Activated CD4-positive, alpha-beta T cell treated with anti-CD3 and anti-CD28 coated beads for 48 hours (primary cell): ENCODE measurements around the gene MEF2C.

Experiments used
- DNase-seq: peaks from one replicate; pipeline ENCODE4 v3.0.0-alpha.2; 2020

The MEF2C gene

DNA sequence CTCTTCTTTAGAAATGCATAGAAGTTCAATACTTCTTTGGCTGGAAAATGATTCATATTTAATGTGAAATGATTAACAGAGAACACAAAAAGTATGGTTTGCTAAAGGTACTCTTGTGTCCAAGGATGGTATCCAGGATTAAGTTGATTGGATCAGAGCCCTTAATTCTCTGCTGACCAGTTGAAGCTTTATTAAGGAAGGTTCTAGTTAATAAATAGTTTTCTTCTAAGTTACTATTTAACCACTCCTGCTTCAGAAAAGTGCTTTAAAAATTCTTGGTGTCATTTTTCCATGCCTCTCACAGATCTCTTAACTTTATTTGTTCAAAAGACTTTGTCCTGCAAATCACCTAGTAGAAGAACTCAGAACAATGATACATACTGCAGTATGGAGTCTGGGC, 134.3 kb downstream of the MEF2C start:
- DNase-seq, result no peak

DNA sequence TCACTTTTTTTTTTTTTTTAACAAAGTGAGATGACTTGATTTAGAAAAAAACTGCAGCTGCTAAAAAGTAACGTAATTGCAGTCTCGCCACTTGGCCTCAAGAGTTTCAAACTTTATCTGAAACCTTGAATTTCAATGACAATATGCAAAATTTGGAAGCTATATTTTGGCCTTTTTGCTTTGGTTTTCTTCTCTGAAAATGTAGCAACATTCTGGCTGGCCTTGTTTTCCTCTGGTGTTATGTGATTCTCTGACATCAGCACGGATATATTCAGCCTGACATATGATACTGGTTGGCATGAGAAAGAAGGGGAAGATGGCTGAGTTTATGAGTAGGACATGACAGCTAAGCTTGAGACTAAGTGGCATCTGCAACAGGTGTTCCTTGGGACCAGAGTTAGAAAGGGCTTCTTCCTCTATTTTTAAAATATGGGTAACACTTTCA, 136.5 kb downstream of the MEF2C start:
- no peak for DNase-seq

GRCh38 chr5:88745093-88745696, 137.8 kb downstream of the MEF2C start:
- DNase-seq, result no peak

- DNase-seq, result no peak
These were observed 139.7 kb downstream of the MEF2C start for GRCh38 chr5:88743231-88743834.

DNA sequence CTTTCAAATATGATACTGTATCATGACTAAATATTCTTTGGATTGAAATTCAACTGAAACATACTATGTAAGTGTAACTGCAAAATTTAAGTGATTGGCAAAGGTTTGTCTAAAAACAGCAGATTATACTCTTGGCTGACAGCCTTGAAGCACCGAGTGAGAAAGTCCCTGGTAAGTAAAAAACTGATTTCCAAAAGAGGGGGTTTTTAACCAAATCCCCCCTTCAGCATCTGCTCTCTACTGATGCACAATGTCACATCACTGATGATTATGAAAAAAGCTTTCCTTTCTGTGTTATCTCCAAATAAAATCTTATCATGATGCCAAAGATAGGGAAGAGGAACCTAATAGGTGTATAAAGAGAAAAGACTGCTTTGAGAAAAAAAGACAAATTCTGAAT, 141.0 kb downstream of the MEF2C start:
- DNase-seq, result no peak

DNA sequence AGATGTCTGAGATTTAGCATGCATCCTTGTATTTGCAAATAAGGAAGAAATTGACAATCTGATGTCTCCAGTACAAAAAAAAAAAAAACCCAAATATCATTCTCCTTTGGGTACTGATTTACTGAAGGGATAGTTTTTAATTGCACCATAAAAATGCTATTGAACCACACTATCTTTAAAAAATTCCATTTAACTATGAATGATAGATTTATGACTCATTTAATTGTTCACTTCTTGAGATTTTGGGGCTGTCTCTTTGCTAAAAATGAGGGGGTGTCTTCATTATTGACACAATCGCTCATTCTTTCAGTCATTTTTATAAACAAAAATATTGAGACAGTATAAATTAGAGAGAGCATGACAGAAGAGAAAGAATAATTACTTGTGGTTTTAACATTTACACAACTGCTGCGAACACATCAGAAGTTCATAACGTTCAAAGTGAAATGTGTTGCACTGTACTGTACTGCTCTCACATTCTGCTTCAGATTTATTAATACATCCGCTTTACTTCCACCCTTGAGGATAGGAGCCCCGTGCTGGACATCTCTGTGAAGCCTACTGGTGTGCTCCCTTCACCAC, 142.3 kb downstream of the MEF2C start:
- no peak for DNase-seq

- DNase-seq, result no peak
These were observed 146.5 kb downstream of the MEF2C start for GRCh38 chr5:88736494-88736893.

DNA sequence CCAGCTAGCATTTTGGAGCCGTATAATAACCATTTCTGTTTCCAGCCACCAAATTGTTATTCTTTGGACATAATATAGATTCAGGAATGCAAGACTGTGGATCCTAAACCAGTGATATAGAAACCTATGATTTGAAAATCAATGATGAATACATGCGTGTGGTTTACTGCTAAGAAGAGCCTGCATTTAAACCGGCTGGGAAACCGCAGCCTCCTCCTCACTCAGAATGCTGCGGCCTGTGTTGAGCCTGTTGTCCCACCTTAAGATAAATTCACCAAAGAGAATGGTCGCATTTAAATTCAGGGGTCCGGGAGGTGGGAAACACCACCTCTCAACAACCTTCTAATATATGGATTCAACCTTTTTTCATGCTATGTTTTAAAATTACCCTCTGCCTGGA, 148.0 kb downstream of the MEF2C start:
- no peak for DNase-seq

GRCh38 chr5:88734191-88734640, 148.8 kb downstream of the MEF2C start:
- DNase-seq, result no peak

- DNase-seq, result no peak
These were observed 150.1 kb downstream of the MEF2C start for GRCh38 chr5:88732862-88733261.

GRCh38 chr5:88732181-88732633, 150.8 kb downstream of the MEF2C start:
- no peak for DNase-seq

DNA sequence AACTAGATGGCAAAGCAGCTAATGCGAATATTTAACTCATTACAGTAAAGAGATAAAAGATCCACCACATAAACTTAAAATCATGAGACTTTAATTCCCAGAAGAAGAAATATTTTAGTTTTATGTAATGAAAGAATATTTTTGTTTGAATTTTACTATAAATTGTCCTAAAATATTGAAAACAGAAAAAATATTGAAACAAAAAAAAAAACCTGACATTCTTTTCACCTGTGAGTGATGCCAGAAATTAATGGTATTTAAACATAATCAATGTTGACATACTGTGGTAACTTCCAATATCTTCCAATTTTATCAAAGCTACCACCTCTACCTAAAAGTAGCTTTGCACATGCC, 153.2 kb downstream of the MEF2C start:
- no peak for DNase-seq

GRCh38 chr5:88729084-88729828, 153.7 kb downstream of the MEF2C start:
- DNase-seq, result peak; percentile 68

- no peak for DNase-seq
These were observed 155.2 kb downstream of the MEF2C start for GRCh38 chr5:88727705-88728313.

GRCh38 chr5:88725454-88725853, 157.5 kb downstream of the MEF2C start:
- DNase-seq, result no peak

DNA sequence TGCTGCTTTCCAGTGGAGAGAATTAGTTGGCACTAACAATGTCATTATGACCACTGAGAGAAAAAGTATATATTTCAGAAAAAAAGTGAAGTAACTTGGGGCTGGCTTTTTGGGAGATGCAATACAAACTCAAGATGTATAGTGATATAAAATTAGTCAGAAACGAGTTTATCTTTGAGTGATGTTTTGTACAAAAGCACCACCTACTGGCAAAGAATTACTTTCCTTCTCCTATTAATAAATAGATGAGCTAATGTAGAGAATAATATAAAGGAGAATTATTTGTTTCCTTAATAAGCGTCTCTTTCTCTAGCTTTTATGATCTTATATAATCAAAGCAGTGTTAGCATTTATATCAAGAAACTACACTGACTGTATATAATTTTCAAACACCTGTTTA, 158.8 kb downstream of the MEF2C start:
- DNase-seq, result no peak

- no peak for DNase-seq
These were observed 160.4 kb downstream of the MEF2C start for GRCh38 chr5:88722546-88723073.

DNA sequence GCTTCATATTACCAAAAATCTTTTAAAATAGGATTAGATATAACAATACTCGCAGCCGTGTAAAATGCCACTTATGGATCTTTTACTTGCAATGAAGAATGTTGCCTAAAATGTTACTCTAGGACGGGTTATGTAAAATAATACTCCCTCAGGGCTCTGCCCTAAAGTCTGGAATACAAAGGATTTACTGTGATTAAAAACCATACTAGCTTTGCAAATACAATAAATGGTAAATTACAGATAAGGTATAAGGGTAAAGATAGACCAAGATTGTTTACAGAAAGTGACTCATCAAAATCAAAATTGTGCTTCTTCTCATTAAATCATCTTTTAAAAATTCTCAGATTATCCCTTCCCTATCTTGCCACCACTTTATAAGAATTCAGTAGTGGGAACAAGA, 163.6 kb downstream of the MEF2C start:
- no peak for DNase-seq

DNA sequence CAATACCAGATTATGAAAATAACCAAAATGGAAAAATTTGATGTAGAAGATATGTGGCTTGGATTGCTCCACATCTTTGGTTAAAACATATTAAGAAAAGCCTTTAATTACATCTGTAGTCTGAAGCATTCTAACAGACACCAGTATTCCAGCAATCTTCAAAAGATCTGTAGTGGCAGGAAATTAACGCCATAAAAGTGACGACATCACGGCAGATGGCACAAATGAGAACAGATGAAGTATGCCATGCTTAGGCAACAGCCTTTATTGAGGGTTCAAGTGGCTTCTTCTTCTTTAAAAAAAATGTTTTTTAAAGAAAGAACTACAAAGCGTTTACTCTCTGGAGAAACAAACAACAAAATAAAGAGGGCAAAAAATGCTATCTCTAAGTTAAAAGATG, 164.2 kb downstream of the MEF2C start:
- DNase-seq, result no peak

GRCh38 chr5:88716101-88716500, 166.9 kb downstream of the MEF2C start:
- no peak for DNase-seq

GRCh38 chr5:88715503-88715902, 167.5 kb downstream of the MEF2C start:
- DNase-seq, result no peak

DNA sequence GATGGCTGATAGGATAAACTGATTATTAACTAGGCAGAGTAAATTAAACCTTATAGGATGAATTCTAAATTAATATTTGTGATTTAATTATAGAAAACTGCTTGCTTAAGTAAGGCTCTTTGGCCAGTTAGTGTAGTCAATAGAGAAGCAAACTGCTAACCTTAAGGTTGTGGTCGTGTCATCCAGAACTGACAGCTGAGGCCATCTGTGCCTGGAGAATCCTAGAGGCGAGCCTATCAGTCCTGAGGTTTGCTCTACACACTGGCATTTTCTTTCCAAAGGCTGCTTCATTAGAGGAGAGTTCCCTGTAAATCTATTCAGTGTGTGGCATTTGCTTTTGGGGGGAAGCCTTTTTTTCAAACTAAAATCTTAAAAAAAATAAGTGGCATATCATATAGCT, 169.2 kb downstream of the MEF2C start:
- no peak for DNase-seq
